ENCODE data around the gene ADORA2A.

ADORA2A gene

GRCh38 chr22:24419475-24419850, 7.9 kb upstream of the ADORA2A start:
- no peak overlapping the region for H2AFZ ChIP-seq (ENCODE audit: low read length)
- TF ChIP-seq EZH2 (optimal IDR thresholded peaks at IDR 0.05; ENCODE audit: low read depth, low read length): no peak
- TF ChIP-seq, protein P1, sequence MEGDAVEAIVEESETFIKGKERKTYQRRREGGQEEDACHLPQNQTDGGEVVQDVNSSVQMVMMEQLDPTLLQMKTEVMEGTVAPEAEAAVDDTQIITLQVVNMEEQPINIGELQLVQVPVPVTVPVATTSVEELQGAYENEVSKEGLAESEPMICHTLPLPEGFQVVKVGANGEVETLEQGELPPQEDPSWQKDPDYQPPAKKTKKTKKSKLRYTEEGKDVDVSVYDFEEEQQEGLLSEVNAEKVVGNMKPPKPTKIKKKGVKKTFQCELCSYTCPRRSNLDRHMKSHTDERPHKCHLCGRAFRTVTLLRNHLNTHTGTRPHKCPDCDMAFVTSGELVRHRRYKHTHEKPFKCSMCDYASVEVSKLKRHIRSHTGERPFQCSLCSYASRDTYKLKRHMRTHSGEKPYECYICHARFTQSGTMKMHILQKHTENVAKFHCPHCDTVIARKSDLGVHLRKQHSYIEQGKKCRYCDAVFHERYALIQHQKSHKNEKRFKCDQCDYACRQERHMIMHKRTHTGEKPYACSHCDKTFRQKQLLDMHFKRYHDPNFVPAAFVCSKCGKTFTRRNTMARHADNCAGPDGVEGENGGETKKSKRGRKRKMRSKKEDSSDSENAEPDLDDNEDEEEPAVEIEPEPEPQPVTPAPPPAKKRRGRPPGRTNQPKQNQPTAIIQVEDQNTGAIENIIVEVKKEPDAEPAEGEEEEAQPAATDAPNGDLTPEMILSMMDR (IDR thresholded peaks at IDR 0.05; ENCODE audit: low read length): no peak
- no peak for TF ChIP-seq EZH2phosphoT487 (IDR thresholded peaks at IDR 0.05; ENCODE audit: low read length)
- no peaks in the 10 kb centered on the region for H3K4me1 ChIP-seq (ENCODE audit: low read length)
- no peaks in the 10 kb centered on the region for H3K79me2 ChIP-seq (ENCODE audit: low read length)
- no peak overlapping the region for H3K27ac ChIP-seq (ENCODE audit: low read length)
- H4K20me1 ChIP-seq (ENCODE audit: insufficient read depth, low read length): no peaks in the 10 kb centered on the region
- DNase-seq: no peak
- no peak overlapping the region for H3K9ac ChIP-seq (ENCODE audit: low read length)
- no peaks in the 10 kb centered on the region for H3K9me2 ChIP-seq (replicated peaks; ENCODE audit: insufficient read depth, low read length)
- no peak overlapping the region for H3K4me2 ChIP-seq (ENCODE audit: low read depth, low read length)
- no peaks in the 10 kb centered on the region for H3F3A ChIP-seq (ENCODE audit: insufficient read depth, low read length)
- H3K9me3 ChIP-seq (replicated peaks; ENCODE audit: insufficient read depth, low read length): no peaks in the 10 kb centered on the region
- H3K36me3 ChIP-seq (replicated peaks; ENCODE audit: insufficient read depth, low read length): no peaks in the 10 kb centered on the region
- no peaks in the 10 kb centered on the region for H3K27me3 ChIP-seq (replicated peaks; ENCODE audit: insufficient read depth, low read length)
- H3K4me3 ChIP-seq (ENCODE audit: low read length): no peak overlapping the region

DNA sequence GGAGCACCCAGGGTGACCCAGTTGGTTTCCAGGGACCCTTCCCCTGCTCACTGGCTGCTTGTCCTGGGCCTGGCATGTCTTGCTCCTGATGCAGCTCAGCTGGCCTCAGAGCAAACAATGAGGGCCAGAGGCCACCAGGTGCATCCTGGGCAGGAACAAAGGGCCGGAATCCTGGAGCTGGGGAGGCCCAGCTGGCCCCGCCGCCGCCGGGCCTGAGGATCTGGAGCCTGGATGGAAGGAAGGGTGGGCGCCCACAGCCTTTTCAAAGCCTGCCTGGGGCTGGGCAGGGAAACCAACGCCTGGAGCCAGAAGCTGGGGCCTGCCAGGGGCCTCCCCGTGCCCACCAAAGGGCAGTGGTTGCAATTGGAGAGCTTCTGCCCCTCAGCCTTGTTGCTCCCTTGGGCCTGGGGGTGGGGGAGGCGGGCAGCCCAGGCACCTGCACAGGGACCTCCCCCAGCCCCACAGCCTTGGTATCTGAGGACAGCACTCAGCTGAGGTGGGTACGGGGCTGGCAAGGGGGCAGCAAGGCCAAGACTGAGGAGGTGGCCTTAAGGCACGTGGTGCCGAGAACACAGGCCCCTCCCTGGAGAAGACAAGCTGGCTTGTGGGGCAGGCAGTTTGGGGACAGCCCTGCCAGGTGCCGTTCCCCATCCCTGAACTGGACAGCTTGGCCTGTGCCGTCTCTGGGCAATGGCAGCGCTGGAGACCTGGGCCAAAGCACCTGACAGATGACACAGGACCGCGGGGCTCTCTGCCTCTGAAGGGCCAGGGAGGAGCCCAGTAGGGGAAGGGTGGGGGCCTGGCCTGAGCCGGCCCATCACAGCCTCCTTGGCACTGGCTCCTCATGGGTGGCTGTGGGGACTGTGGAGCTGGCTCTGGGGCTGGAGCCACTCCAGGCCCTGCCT, 7.1 kb upstream of the ADORA2A start:
- no peaks in the 10 kb centered on the region for H3K9me3 ChIP-seq (replicated peaks; ENCODE audit: insufficient read depth, low read length)
- H3K27ac ChIP-seq (ENCODE audit: low read length): no peak overlapping the region
- no peak overlapping the region for H3K9ac ChIP-seq (ENCODE audit: low read length)
- no peaks in the 10 kb centered on the region for H3K9me2 ChIP-seq (replicated peaks; ENCODE audit: insufficient read depth, low read length)
- H3K4me1 ChIP-seq (ENCODE audit: low read length): no peaks in the 10 kb centered on the region
- no peak for DNase-seq
- no peaks in the 10 kb centered on the region for H3K36me3 ChIP-seq (replicated peaks; ENCODE audit: insufficient read depth, low read length)
- H3K79me2 ChIP-seq (ENCODE audit: low read length): no peaks in the 10 kb centered on the region
- no peak overlapping the region for H3K4me2 ChIP-seq (ENCODE audit: low read depth, low read length)
- no peak overlapping the region for H2AFZ ChIP-seq (ENCODE audit: low read length)
- no peaks in the 10 kb centered on the region for H4K20me1 ChIP-seq (ENCODE audit: insufficient read depth, low read length)
- H3K27me3 ChIP-seq (replicated peaks; ENCODE audit: insufficient read depth, low read length): no peaks in the 10 kb centered on the region
- TF ChIP-seq, protein P1 (IDR thresholded peaks at IDR 0.05; ENCODE audit: low read length): no peak
- no peak for TF ChIP-seq EZH2 (optimal IDR thresholded peaks at IDR 0.05; ENCODE audit: low read depth, low read length)
- no peak for TF ChIP-seq EZH2phosphoT487 (IDR thresholded peaks at IDR 0.05; ENCODE audit: low read length)
- H3K4me3 ChIP-seq (ENCODE audit: low read length): no peak overlapping the region
- no peaks in the 10 kb centered on the region for H3F3A ChIP-seq (ENCODE audit: insufficient read depth, low read length)

DNA sequence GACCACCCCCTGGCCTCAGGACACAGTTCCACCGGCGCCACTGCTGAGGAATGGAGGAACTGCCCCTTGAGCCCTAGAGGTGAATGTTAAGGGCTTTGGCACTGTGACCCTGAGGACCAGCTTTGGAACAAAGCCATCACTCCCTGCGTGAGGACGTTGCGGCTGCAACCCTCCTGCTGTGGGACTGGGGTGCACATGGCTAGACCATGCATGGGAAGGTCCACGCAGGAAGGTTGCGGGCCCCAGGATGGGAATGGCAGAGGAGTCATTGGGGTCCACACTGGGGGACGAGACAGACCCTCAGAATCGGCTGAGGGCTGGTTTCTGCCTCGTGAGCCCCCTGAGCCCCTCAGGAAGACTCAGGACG, 6.4 kb upstream of the ADORA2A start:
- TF ChIP-seq, protein P1 (IDR thresholded peaks at IDR 0.05; ENCODE audit: low read length): no peak
- Histone ChIP-seq H3K27me3 (replicated peaks; ENCODE audit: insufficient read depth, low read length) (no peaks in the 10 kb centered on the region), H3K9ac (ENCODE audit: low read length) (no peak overlapping the region), H3K4me3 (ENCODE audit: low read length) (no peak overlapping the region), H3K36me3 (replicated peaks; ENCODE audit: insufficient read depth, low read length) (no peaks in the 10 kb centered on the region), H3F3A (ENCODE audit: insufficient read depth, low read length) (peaks cover 5% of the 10 kb centered on the region; the same call in 1 of the 2 replicates), H4K20me1 (ENCODE audit: insufficient read depth, low read length) (no peaks in the 10 kb centered on the region), H3K9me2 (replicated peaks; ENCODE audit: insufficient read depth, low read length) (no peaks in the 10 kb centered on the region), H3K79me2 (ENCODE audit: low read length) (no peaks in the 10 kb centered on the region), H3K9me3 (replicated peaks; ENCODE audit: insufficient read depth, low read length) (no peaks in the 10 kb centered on the region), H3K4me2 (ENCODE audit: low read depth, low read length) (no peak overlapping the region), H3K4me1 (ENCODE audit: low read length) (no peaks in the 10 kb centered on the region), H3K27ac (ENCODE audit: low read length) (no peak overlapping the region), H2AFZ (ENCODE audit: low read length) (no peak overlapping the region)
- no peak for DNase-seq

Data from MM.1S (cell line).